GM18498 (cell line): ENCODE results near the gene SIK3.

Experiments
- ATAC-seq: cut with Tn5 transposase; IDR thresholded peaks from one replicate; pipeline ENCODE4 v1.9.1; 2021; ENCODE audit warnings: mild to moderate bottlenecking, moderate library complexity; ENCODE audit not compliant: unreplicated experiment

SIK3 gene

DNA sequence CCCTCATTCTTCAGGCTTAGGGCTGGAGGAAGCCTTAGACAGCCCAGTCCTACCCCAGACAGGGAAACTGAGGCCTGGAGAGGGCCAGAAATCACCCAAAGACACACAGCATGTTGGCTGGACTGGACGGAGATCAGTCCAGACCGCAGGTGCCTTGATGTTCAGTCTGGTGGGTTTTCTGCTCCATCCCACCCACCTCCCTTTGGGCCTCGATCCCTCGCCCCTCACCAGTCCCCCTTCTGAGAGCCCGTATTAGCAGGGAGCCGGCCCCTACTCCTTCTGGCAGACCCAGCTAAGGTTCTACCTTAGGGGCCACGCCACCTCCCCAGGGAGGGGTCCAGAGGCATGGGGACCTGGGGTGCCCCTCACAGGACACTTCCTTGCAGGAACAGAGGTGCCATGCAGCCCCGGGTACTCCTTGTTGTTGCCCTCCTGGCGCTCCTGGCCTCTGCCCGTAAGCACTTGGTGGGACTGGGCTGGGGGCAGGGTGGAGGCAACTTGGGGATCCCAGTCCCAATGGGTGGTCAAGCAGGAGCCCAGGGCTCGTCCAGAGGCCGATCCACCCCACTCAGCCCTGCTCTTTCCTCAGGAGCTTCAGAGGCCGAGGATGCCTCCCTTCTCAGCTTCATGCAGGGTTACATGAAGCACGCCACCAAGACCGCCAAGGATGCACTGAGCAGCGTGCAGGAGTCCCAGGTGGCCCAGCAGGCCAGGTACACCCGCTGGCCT lies 267.9 kb downstream of the SIK3 start:
- no peak for ATAC-seq

DNA sequence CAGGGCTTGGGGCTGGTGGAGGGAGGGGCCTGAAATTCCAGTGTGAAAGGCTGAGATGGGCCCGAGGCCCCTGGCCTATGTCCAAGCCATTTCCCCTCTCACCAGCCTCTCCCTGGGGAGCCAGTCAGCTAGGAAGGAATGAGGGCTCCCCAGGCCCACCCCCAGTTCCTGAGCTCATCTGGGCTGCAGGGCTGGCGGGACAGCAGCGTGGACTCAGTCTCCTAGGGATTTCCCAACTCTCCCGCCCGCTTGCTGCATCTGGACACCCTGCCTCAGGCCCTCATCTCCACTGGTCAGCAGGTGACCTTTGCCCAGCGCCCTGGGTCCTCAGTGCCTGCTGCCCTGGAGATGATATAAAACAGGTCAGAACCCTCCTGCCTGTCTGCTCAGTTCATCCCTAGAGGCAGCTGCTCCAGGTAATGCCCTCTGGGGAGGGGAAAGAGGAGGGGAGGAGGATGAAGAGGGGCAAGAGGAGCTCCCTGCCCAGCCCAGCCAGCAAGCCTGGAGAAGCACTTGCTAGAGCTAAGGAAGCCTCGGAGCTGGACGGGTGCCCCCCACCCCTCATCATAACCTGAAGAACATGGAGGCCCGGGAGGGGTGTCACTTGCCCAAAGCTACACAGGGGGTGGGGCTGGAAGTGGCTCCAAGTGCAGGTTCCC lies 268.6 kb downstream of the SIK3 start, which contains the start of gene APOC3:
APOC3 (plus strand) TSS at position 383 of the 659 bp plus-strand sequence. CDS start 676 bp downstream, outside the sequence.
- ATAC-seq: no peak

DNA sequence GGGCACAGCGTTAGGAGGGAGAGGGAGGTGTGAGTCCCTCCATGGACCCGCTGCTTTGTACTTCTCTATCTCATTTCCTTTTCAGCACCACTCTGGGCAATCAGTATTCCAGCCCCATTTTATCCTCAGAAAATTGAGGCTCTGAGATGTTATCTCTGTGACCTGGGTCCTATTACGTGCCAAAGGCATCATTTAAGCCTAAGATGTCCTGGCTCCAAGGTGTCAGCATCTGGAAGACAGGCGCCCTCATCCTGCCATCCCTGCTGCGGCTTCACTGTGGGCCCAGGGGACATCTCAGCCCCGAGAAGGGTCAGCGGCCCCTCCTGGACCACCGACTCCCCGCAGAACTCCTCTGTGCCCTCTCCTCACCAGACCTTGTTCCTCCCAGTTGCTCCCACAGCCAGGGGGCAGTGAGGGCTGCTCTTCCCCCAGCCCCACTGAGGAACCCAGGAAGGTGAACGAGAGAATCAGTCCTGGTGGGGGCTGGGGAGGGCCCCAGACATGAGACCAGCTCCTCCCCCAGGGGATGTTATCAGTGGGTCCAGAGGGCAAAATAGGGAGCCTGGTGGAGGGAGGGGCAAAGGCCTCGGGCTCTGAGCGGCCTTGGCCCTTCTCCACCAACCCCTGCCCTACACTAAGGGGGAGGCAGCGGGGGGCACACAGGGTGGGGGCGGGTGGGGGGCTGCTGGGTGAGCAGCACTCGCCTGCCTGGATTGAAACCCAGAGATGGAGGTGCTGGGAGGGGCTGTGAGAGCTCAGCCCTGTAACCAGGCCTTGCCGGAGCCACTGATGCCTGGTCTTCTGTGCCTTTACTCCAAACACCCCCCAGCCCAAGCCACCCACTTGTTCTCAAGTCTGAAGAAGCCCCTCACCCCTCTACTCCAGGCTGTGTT lies 269.4 kb downstream of the SIK3 start:
- ATAC-seq: no peak

DNA sequence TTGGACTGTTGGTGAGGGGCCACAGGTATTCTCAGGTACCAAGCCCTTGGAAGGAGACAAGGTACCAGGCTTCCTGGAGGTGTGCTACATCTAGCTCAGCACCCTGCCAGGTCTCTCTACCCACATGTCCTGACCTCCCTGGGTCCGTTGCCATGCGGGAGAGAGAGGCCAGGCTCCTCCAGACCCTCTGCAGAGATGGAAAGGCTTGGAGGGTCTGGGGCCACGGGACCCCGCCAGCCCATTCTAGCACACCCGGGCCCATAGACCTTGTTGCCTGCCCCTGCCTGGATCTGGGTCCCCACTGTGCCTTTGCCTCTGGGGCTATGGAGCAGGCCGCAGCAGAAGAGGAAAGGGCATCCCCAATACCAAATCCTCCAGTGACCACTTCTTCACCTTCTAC lies 270.8 kb downstream of the SIK3 start:
- no peak for ATAC-seq

DNA sequence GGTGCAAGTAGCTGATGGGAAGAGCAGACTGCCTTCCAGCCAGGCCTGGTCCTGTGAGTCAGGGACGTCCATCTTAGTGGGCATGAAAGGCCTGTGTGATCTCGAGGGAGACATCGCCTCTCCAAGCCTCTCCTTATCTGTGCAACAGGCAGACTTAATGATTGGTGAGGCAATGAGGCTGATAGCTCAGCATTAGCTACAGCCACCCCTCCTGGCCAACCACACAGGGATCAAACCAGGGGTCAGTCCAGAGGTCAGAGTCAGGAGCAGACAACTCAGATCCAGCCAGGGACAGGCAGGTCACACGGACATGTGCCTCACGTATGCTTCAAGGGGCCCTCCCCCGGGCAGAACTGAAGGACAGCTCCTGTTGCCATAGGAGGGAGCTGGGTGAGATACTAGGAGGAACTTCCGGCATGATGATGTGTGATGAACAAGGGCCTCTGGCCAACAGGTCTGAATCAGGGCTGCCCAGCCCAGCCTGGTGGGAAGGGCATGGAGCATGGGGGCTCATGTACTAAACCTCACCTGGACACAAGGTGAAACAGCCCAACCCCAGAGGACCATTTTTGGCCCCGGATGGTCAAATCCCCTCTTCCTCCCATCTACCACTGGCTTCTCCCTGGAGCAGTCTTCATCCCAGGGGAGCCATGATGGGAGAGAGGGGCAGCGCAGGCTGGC lies 271.3 kb downstream of the SIK3 start:
- no peak for ATAC-seq

DNA sequence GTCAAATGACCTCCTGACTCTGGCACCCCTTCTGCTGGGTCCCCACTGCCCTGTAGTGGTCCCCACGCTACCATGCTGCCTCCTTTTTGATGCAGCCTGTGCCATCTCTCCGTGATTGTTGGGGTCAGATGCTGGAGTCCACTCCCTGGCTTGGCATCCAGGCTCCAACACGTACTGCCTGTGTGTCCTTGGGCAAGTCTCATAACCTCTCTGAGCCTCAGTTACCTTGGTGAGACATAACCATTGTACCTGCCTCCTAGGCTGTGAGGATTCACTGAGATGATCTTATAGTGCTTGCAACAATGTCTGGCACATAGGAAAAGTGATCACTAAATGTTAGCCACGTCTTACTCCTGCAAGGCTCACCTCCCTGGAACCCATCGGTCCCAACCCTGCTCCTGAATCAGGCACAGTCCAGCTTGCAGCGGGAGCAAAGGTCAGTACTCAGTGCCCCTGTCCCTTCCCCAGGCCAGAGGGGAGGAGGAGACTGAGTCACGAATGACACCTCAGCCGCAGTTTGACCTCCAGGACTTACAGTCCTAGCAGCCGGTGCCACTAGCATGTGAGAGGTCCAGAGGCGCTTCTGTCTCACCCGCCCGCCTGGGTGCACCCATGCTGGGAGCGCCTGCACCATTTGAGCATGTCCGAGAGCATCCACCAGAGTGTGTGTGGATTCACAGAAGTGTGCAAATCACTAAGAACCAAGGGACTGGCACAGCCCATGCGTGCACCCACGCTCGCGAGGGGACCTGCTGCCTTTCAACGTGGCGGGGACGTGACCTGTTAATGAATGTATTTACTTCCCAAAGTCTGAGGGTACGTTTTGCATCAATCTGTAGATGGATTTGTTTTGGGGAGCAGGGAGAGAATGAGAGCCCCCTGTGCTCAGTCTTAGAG lies 272.1 kb downstream of the SIK3 start:
- no peak for ATAC-seq

DNA sequence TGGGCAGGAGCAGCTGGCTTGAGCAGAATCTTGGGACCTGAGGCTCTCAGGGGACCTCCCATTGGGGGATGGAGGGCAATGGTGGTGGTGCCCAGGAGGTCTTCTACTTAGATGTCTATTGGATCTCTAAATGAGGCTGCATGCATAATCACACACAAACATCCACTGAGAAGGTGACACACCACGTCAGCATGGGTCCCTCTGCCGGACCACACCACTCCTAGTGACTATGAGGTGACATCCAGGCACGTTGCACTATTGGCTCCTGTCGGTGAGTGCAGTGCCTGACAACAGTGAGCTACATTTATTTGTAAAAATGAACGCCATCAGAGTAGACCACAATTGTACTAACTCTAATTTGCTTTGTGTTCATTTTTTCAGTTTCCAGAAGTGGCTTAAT lies 272.8 kb downstream of the SIK3 start:
- ATAC-seq: no peak

DNA sequence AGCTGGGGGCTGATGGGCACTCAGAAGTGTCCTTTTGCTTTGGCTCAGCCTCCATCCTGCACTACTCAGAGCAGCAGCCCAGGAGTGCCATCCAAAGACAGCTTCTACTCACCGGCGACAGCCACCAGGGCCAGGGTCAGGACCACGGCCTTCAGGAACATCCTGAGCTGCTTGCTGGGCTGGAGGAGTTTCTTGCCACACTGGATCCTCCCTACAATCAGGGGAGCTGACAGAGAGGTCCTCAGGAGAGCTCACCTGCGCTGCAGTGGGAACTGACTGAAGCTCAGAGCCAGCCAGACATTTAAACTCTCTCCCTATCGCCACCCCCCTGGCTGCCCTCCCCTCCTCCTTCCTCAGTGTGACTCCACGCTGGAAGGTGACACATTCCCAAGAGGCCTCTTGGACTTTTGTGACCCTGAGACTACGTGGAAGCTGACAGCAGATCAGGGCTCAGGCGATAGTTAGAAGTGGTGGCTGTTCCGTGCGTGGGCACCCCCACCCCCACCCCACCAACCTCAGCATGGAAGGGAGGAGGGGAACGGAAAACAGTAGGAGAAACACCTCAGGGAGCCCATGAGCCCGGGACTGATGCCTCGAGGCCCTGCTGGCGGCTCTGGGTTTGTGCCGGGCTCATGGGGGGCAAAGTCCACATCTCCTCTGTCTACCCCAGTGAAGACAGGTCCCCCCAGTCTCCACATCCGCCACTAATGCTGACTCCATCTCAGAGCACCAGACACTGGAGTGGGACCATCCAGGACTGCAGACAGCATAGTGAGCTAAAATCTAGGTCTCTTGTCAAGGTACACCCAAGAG lies 275.0 kb downstream of the SIK3 start, which contains the start of gene APOA4:
APOA4 (minus strand) TSS at position 274 of the 813 bp plus-strand sequence; CDS start at position 161, 113 bp downstream.
- no peak for ATAC-seq

DNA sequence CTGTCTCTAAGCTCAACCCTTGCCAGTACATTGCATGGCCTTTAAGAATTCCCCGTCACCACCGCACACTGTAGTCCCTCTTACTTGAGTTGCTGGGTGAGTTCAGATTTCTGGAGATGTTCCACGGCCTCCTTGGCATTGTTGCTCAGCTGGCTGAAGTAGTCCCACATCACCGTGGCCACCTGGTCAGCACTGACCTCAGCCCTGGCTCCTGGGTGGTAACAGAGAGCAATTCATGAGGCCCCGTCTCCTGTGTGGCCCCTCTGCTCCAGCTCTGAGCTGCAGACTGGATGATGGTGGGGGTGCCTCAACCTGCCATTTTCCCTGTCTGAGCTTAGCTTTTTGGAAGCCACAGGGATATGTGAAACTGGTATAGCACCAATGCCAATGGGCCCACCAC lies 275.7 kb downstream of the SIK3 start:
- no peak for ATAC-seq

DNA sequence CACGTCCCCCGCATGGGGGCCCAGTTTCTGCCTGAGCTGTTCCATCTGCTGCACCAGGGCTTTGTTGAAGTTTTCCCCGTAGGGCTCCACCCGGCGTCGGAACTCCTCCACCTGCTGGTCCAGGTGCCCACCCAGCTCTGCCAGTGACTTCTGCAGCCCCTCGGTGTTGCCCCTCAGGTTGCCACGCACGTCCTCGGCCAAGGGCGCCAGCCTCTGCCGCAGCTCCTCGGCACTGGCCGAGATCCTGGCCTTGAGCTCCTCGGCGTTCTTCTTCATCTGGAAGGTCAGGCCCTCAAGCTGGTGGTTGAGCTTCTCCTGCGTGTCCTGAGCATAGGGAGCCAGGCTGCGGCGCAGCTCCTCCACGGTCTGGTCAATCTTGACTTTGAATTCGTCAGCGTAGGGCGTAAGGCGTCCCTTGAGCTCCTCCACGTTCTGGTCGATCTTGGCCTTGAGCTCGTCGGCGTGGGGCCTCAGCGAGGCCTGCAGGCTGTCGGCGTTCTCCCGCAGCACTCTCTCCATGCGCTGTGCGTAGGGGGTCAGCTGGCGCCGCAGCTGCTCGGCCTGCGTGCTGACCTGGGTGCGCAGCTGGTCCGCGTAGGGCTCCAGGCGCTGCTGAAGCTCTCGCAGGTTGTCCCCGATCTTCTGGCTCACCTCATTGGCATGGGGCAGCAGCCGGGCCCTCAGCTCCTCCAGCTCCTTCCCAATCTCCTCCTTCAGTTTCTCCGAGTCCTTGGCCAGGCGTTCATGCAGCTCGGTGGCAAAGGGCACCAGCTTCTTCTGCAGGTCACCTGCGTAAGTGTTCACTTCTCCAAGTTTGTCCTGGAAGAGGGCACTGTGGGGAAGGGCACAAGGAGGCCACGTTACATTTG lies 276.9 kb downstream of the SIK3 start:
- ATAC-seq: no peak

DNA sequence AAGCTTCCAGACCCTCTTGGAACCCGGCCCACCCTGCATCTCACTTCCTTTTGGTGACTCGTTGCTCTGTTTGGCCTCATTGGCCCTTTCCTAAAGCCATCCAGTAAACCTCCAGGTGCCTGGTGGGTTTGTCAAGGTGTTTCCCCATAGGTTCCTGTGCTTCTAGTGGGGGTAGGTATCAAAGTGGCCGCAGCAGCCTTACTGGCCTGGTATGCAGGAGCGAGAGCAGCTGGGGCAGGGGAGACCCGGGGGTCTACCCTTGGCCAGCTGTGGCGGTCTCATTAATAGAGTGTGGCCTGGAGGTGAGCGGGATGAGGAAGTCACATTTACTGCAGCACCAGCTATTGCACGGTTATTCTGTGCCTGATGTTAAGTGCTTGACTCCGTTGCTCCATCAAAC lies 279.2 kb downstream of the SIK3 start:
- ATAC-seq: no peak

DNA sequence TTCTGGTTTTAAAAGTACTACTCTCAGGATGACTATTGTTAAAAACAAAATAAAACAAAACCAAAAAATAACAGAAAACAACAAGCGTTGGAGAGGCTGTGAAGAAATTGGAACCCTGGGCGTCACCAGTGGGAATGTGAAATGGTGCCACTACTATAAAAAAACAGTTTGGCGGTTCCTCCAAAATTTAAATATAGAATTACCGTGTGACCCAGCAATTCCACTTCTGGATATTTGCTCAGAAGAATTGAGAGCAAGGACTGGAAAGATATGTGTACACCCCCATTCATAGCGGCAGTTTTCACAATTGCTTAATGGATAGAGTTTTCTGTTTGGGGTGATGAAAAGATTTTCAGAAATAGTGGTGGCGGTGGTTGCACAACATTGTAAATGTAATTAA lies 283.7 kb downstream of the SIK3 start:
- no peak for ATAC-seq

DNA sequence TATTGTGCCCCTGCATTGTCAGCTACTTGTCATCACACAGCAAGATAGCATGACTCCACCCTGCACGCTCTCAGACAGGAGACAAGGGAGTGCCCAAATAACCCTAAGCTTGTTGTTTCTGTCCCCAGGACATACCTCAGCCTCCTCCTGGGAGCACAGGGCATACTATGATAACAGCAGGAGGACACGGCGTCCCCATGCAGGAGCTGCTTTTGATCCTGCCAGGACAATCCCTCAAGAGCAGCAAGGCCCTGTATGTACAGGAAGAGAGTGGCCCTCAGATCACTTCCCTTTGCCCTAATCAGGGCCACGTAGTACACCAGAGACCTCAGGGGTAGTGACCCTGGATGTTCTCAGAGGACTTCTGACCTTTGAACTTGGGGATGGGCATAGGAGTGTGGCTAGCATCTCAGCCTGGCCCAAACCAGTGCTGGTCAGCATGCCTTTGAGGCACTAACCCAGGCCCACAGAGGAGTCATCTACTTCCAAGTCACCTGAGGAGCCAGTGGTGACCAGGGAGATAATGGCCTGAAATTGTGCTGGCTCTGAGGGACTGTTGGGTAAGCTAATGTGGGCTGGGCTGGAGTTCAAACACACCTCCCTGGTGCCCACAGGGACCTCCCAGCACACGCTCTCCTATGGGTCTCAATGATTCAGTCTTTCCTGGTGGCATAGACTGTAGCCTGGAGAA lies 284.3 kb downstream of the SIK3 start:
- ATAC-seq: no peak

DNA sequence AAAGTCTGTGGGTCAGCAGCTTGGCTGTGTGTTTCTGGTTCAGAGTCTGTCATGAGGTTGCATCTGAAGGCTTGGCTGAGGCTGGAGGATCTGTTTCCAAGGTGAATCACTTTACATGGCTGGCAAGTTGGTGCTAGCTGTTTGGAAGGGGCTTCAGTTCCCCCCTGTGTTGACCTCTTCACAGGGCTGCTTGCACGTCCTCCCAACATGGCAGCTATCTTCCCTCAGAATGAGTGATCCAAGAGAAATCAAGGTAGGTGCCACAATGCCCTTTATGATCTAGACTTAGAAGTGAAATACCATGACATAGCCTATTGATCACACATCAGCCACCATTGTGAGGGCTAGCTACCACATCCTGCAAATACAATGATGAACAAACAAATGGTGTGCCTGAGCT lies 285.1 kb downstream of the SIK3 start:
- ATAC-seq: no peak

DNA sequence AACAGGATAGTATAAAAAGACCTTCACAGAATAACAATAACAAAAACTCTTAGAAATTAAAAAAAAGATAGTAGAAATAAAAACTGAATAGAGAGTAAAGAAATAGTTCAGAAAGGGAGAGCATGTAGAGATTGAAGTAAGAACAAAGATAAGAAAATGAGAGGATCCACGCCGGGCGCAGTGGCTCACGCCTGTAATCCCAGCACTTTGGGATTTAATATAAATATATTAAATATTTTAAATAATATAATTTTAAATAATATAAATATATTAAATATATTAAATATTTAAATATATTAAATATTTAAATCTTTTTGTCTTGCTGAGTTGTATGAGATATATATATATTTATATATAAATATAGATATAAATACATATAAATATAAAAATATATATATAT lies 286.1 kb downstream of the SIK3 start:
- ATAC-seq: no peak

DNA sequence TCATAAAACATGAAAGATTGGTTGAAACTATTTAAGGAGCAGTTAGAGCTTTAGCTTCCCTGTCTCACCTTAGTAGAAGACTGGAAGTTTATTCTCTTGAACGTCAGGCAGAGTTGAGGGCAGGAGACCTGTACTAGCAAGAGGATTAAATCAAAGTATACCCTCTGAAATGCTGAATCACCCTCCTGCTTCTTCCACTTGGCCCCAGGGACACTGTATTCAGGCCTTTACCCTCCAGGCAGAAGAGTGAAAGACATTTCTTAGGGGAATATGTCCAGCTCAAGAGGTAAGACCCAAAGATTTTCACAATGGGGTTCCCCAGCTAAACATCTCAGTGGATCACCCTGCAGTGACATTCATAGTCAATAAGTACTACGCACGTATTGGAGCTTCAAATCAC lies 287.0 kb downstream of the SIK3 start:
- no peak for ATAC-seq
